HG03066 (cell line): ENCODE results near the gene PROZ.

Source experiments
- ATAC-seq: cut with Tn5 transposase; IDR thresholded peaks from one replicate; pipeline ENCODE4 v1.9.1; 2021; ENCODE audit warnings: low read depth; ENCODE audit not compliant: unreplicated experiment

The PROZ gene

DNA sequence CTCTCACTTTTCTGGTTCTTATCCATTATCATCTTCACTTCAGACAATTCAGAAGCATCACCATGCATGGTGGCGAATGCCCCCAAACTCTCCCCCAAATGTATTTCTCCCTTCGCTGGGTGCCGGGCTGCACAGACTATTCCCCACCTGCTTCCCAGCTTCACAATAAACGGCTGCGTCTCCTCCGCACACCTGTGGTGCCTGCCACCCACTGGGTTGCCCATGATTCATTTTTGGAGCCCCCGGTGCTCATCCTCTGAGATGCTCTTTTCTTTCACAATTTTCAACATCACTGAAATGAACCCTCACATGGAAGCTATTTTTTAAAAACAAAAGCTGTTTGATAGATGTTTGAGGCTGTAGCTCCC lies 38.6 kb upstream of the PROZ start:
- no peak for ATAC-seq

- ATAC-seq: no peak
These were observed 37.9 kb upstream of the PROZ start for GRCh38 chr13:113120300-113121182.

DNA sequence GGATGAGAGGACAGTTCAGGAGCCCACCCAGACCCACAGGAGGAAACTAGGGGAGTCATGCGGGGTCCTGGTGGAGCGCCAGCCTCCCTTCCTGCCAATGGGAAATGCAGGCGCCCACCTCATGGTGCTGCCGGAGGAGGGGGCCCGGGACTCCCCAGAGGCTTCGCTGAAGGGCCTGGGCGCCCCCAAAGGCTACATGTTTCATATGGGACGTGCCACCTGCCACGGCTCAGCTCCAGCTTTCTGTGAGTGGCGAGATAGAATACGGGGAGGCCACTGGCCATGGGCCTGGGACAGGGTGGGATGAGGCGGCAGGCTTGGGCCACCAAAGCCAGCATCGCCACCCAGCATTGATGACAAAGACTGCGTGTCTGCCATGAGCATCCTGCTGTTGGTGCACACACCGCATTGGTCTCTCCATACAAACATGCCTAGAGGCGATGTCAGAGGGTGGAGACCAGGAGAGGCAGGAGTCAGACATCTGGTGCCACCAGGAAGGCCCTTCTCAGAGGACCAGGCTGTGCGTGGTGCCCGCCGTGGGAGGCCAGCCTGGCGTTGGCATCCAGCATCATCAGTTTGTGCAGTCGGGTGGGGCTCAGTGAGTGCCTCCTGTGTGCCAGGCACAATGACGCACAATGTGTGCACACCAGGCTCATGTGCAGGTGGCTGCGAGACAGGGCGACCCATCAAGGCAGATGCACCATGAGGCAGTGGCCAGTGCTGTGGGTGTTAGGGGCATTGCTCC lies 37.1 kb upstream of the PROZ start:
- no peak for ATAC-seq

DNA sequence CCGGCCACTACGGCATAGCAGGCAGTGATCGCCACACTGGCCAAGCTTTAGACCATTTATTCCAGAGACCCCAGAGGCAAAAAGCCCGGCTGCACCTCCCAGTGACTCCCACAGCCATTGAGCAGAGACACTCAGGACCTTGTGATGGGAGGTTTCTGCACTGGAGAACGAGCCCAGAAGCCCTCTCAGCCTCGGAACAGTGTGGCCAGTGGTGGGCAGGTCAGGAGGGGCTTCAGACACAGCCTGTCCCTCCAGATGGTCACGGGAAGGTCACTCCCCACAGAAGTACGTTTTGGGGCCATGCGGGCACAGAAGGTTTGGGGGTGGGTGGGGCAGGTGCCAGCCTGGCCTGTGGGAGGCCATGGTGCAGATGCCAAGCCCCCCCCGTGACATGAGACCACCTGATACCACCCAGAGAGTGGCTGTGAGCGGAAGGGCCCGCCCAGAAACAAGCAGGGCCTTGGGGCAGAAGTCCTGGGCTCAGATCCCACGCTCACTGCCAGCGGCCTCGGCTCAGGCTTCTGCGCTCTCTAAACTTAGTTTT lies 36.4 kb upstream of the PROZ start:
- ATAC-seq: no peak

DNA sequence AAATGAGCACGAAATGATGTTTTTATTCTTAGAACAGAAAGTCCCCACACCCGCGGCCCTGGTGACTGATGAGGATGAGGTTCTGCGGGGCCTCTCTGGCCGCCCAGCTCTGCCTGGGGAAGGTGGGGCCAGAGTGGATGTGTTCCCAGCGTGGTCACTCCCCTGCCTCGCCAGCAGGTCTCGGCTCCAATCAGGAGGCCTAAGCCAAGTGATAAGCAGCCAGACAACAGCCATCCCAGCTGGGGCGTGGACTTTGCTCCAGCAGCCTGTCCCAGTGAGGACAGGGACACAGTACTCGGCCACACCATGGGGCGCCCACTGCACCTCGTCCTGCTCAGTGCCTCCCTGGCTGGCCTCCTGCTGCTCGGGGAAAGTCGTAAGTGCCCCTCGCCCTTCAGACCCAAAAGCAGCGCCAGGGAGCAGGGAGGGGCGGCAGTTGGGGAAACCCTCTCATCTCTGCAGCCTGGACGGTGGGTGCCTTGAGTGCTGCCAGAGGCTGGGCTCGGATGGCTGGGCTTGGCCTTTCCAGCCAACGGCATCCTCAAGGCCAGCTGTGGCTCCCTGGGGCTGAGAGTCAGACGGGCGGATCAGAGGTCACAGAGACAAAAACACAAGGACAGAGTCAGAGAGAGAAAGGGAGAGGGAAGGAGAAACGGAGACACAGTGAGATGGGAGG lies 35.8 kb upstream of the PROZ start, which contains the start of gene F10:
Gene F10 (plus strand): TSS at position 250 of the 676 bp plus-strand sequence. CDS start 57 bp downstream, at position 307.
- ATAC-seq: no peak

- no peak for ATAC-seq
These were observed 34.9 kb upstream of the PROZ start for GRCh38 chr13:113123226-113124201.

DNA sequence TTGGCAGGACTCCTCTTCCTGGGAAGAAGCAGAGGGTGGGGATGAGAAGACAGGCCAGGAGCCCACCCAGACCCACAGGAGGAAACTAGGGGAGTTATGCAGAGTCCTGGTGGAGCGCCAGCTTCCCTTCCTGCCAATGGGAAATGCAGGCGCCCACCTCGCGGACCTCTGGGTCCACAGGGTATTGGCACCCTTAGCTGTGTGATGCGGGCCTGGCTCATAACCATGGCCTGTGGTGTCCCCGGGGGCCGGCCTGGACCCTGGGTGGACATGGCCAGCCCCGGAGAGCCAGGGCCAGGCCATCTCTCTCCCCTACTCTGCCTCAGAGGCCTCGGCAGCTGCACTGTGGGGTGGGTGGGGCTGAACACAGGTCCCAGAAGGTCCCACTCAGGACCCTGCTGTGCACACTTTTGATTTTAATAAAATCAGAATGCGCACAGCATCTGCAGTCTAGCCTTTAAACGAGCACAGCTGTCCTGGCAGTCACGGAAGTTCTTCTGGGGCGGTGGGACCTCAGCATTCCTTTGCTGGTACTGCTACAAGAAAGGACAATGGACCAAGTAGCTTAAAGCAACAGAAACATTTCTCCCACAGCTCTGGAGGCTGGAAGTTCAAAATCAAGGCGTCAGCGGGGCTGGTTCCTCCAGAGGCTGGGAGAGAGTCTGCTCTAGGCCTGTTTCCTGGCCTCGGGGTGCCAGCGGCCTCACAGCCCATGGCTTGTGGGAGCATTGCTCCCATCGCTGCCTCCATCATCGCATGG lies 34.1 kb upstream of the PROZ start:
- no peak for ATAC-seq

- no peak for ATAC-seq
These were observed 32.8 kb upstream of the PROZ start for GRCh38 chr13:113125506-113126264.

DNA sequence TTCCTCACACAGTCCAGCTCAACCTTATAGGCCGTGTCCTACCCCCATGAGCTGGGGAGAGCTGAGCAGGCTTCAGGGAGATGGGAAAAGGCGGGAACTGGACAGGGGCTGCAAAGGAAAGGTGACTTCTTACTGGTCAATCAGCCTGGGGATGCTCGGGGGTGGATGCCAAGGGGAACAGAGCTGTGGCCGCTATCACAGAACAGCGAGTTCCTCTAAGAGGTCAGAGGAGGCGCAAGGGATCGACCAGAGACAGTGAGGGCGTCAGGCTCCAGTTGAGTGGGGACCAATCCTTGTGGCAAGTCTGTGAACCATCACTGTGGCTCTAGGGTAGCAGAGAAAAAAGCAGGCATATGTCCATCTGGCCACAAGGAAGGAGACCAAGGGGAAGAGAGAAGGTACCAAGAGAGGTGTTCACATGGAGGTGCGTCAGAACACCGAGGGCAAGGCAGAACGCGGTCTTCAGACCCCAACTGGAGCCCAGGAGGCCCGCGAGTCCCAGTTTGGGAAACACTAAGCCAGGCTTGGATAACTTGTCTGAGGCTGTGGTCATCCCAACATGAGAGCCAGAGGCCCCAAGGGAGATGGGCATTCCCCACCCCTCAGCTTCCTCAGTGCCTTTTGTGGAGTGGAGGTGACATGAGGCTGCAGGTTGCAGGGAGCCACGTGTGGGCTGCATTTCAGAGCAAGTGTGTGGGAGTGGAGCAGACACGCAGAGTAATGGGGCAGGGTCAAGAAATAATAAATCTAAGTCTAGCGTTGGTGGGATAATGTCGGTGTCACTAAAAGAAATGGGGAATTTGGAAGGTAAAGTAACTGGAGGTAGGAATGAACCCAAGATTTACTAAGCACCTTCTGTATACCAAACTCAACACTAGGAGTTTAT lies 31.9 kb upstream of the PROZ start:
- no peak for ATAC-seq

GRCh38 chr13:113129480-113129879 lies 29.0 kb upstream of the PROZ start:
- no peak for ATAC-seq

DNA sequence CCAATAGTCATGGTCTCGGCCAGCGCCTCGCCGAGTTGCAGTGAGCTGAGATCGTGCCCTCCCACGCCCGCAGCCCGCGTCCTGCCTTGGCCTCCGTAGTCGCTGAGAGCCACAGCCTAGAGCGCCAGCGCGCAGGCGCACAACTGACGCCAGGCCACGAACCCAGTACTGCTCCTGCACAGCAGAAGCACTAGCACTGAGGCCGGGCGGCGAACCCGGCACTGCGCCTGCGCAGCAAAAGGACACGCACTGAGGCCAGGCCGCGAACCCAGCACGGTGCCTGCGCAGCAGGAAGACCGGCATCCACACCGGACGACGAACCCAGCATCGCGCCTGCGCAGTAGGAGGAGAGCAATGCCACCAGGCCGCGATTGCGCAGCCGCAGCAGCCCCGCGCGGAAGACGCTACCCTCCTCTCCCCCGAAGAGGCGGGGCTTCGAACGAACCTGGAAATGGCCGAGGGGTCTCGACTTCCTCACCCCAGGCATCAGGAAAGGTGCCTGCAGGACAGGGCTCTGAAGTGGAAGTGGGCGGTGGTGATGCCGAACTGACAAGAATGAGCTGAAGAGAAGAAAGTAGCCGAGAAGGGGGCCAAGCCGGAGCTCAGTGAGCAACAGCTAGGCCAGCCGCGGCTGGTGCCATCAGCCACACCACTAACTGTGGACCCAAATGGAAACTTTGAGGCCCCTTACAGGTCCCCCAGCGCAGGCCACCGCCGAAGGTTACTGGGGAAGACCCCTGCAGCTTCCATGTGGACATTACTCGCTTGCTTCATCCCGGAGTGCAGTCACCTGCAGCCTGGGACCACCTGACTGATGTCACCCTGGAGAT lies 28.3 kb upstream of the PROZ start:
- ATAC-seq: no peak

GRCh38 chr13:113135281-113135760 lies 23.1 kb upstream of the PROZ start:
- no peak for ATAC-seq

- no peak for ATAC-seq
These were observed 20.7 kb upstream of the PROZ start for GRCh38 chr13:113137691-113138298.

DNA sequence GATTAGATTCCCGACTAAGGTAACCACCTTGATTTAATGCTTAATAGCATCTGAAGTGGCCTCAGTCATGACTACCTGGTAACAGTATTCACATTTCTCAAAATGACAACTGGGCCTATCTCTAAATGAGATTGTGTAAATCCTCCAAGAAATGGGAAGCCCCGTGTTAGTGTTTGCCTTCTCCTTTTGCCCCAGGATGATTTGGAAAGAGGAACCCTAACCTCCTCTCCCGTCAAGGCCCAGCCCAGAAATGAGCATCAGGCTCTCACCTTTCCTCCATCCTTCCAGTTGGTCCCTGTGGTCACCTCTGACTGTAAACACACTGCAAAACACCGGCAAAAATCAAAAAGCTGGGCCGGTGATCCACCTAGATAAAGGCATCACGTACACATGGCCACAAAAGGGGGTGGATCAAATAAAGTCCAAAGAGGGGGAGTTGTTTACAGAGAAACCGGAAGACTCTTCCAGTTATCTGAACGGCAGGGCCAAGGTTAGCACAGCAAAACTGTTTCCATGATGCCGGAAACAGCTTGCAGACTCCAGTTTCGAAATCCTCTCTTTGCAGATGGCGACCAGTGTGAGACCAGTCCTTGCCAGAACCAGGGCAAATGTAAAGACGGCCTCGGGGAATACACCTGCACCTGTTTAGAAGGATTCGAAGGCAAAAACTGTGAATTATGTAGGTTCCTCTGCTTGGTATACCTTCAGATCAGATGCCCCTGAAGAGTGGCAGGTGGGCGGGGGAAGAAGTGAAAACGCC lies 19.5 kb upstream of the PROZ start:
- no peak for ATAC-seq

GRCh38 chr13:113139577-113139976 lies 18.9 kb upstream of the PROZ start:
- no peak for ATAC-seq
